Lung (tissue), 12 donors: Measurements from ENCODE around the gene GNAO1. TPM values are rescaled to one million over a fixed set of nuclear protein-coding genes. Genes with fewer than 3 reads are reported as not detected.

Source experiments
- ATAC-seq: fragments of 200-7000 bp; cut with Tn5 transposase; one replicate; pipeline ENCODE4 v1.9.1; 2020; ENCODE audit warnings: moderate number of reproducible peaks; ENCODE audit not compliant: insufficient read depth, low FRiP score
- DNase-seq, 3 donors: peaks; one replicate each; pipeline ENCODE4 v3.0.0-alpha.2; 2013 to 2017
- H3K27ac ChIP-seq, 2 donors: one replicate each; pipeline ENCODE4 v1.5.1; 2013; ENCODE audit warnings: mild to moderate bottlenecking in 2 of 2, moderate library complexity in 2 of 2, control low read depth in 1 of 2, inconsistent platforms in 1 of 2, low read depth in 1 of 2, low read length in 1 of 2
- H3K27me3 ChIP-seq, 3 donors: one replicate each; pipeline ENCODE4 v1.5.1; 2013; ENCODE audit warnings: low read length in 2 of 3; ENCODE audit not compliant: control insufficient read depth in 3 of 3, insufficient read depth in 3 of 3
- H3K36me3 ChIP-seq, 4 donors: one replicate each; pipeline ENCODE4 v1.5.1; 2013; ENCODE audit warnings: low read length in 4 of 4, mild to moderate bottlenecking in 1 of 4, moderate library complexity in 1 of 4; ENCODE audit not compliant: control insufficient read depth in 4 of 4, insufficient read depth in 4 of 4
- H3K4me1 ChIP-seq, 5 donors: one replicate each; pipeline ENCODE4 v1.5.1; 2013; ENCODE audit warnings: low read length in 5 of 5, mild to moderate bottlenecking in 2 of 5, moderate library complexity in 1 of 5; ENCODE audit not compliant: control insufficient read depth in 5 of 5, insufficient read depth in 5 of 5
- H3K4me3 ChIP-seq: one replicate; pipeline ENCODE4 v1.5.1; 2013; ENCODE audit warnings: mild to moderate bottlenecking, control low read depth, moderate library complexity
- H3K9ac ChIP-seq, 2 donors: one replicate each; pipeline ENCODE4 v1.5.1; 2013; ENCODE audit warnings: low read length in 2 of 2, control low read depth in 1 of 2; ENCODE audit not compliant: insufficient read depth in 1 of 2
- H3K9me3 ChIP-seq, 4 donors: one replicate each; pipeline ENCODE4 v1.5.1; 2013; ENCODE audit warnings: low read length in 3 of 4, mild to moderate bottlenecking in 1 of 4, moderate library complexity in 1 of 4; ENCODE audit not compliant: control insufficient read depth in 4 of 4, insufficient read depth in 3 of 4
- WGBS, 2 donors: extraction: QIAGEN DNeasy Blood & Tissue Kit; methylation state at CpG; one replicate each; pipeline ENCODE4 v1.1.7; 2013; 5-methylcytosine and 5-hydroxymethylcytosine counted together
- polyA plus RNA-seq, 2 donors: library from polyadenylated mRNA; stranded (reverse); fragments of 200-250 nt; gene quantifications; one replicate each; pipeline ENCODE4 v1.2.1, GENCODE V29; 2013
- total RNA-seq, 2 donors: library from RNA; depleted of rRNA in 1 of 2; stranded (reverse); fragments of >200 nt in 1 of 2; gene quantifications; one replicate each; pipeline ENCODE4 v1.2.1, GENCODE V29; 2014 to 2021
- TF ChIP-seq, protein P1 (sequence below): IDR thresholded peaks from 2 replicates; pipeline ENCODE4 v1.5.1; 2012; ENCODE audit warnings: mild to moderate bottlenecking; ENCODE audit errors: control extremely low read depth, extremely low read depth
- donor health status: control.
- donor health status: control.
- donor health status: Bipolar disorder and iron deficiency.
- donor health status: healthy.
- donor health status: DM: yes; HTN: yes; CAD: no.

Gene GNAO1
- total and polyA plus RNA-seq, 4 donors: 0.33 to 5.2 (median 0.76) TPM

DNA sequence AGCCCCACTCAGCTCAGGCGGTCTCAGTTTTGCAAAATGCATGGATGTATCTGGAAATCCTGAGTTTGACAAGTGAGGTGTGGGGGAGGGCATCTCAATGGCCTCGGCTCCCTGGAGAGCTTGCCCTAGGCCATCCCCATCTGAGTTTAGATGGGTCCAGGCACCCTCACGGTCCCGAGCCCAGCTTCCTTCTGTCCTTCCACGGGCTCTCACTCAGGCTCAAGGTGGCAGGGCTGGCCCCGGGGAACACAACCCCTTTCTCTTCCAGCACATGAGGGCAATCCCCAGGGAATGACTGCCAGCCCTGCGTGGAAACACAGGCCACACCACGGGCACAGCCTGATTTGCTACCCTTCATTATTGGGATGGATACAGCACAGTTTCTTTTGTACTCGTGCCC, 175.7 kb downstream of the GNAO1 start:
- no peak overlapping the region for H3K27ac ChIP-seq
- H3K9me3 ChIP-seq: no peaks in the 10 kb centered on the region
- H3K27me3 ChIP-seq: no peaks in the 10 kb centered on the region
- ATAC-seq (no peak), DNase-seq (no peak)
- H3K9ac ChIP-seq: no peak overlapping the region
- 97 to 98% methylated on average over 9 of the region's 9 CpGs for WGBS, 2 donors
- H3K4me1 ChIP-seq: peaks cover 2 to 22% (median 10%) of the 10 kb centered on the region in 5 donors
- TF ChIP-seq, protein P1, sequence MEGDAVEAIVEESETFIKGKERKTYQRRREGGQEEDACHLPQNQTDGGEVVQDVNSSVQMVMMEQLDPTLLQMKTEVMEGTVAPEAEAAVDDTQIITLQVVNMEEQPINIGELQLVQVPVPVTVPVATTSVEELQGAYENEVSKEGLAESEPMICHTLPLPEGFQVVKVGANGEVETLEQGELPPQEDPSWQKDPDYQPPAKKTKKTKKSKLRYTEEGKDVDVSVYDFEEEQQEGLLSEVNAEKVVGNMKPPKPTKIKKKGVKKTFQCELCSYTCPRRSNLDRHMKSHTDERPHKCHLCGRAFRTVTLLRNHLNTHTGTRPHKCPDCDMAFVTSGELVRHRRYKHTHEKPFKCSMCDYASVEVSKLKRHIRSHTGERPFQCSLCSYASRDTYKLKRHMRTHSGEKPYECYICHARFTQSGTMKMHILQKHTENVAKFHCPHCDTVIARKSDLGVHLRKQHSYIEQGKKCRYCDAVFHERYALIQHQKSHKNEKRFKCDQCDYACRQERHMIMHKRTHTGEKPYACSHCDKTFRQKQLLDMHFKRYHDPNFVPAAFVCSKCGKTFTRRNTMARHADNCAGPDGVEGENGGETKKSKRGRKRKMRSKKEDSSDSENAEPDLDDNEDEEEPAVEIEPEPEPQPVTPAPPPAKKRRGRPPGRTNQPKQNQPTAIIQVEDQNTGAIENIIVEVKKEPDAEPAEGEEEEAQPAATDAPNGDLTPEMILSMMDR: no peak
- H3K4me3 ChIP-seq: no peak overlapping the region
- H3K36me3 ChIP-seq: peaks cover 21 to 44% (median 32%) of the 10 kb centered on the region in 4 donors

DNA sequence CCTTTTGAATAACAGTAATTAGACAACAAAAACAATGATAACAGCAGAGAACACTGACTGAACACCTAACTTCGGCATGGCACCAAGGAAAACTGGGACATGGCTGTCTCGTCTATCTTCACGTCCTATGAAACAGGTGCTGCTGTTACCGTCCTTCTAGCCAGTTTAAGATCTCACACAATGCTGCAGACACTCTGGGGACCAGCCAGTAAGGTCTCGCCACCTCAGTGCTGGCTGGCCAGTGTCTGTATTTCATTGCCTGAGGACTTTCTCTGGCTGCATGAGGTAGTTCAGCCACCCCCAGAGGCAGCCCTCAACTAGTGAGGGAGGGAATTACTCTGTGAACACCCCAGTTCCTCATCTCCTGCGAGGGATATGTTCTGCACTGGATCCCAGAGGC, 176.5 kb downstream of the GNAO1 start:
- H3K9ac ChIP-seq: no peak overlapping the region
- no peak overlapping the region for H3K27ac ChIP-seq
- H3K4me1 ChIP-seq: peaks cover 2 to 28% (median 12%) of the 10 kb centered on the region in 5 donors
- no peak for ATAC-seq
- no peak overlapping the region for H3K4me3 ChIP-seq
- no peak for DNase-seq
- TF ChIP-seq, protein P1: no peak
- 94 to 97% methylated on average over 6 of the region's 6 CpGs for WGBS, 2 donors
- no peaks in the 10 kb centered on the region for H3K9me3 ChIP-seq
- H3K36me3 ChIP-seq: peaks cover 14 to 36% (median 29%) of the 10 kb centered on the region in 4 donors
- no peaks in the 10 kb centered on the region for H3K27me3 ChIP-seq

DNA sequence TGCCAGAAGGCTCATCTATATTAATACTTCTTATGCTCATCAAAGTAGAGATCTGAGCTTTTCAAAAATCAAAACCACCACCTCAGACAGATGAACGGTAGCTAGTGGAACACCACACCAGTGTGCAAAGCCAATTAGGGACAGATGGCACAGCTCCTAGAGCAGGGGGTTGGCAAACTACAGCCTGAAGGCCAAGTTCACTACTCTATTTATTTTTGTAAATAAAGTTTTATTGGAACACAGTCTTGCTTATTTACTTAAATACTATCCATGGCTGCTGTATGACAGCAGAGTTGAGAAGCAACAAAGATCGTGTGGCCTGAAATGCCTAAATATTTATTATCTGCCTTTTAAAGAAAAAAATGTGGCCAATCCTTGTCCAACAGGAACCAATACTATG, 177.3 kb downstream of the GNAO1 start:
- Histone ChIP-seq H3K9me3 (no peaks in the 10 kb centered on the region), H3K4me3 (no peak overlapping the region), H3K27me3 (no peaks in the 10 kb centered on the region), H3K9ac (no peak overlapping the region), H3K27ac (no peak overlapping the region), H3K4me1 (peaks cover 2 to 32% (median 12%) of the 10 kb centered on the region in 5 donors), H3K36me3 (peaks cover 14 to 33% (median 28%) of the 10 kb centered on the region in 4 donors)
- TF ChIP-seq, protein P1: no peak
- DNase-seq: no peak
- 97 to 98% methylated on average over 2 of the region's 2 CpGs for WGBS, 2 donors
- no peak for ATAC-seq

DNA sequence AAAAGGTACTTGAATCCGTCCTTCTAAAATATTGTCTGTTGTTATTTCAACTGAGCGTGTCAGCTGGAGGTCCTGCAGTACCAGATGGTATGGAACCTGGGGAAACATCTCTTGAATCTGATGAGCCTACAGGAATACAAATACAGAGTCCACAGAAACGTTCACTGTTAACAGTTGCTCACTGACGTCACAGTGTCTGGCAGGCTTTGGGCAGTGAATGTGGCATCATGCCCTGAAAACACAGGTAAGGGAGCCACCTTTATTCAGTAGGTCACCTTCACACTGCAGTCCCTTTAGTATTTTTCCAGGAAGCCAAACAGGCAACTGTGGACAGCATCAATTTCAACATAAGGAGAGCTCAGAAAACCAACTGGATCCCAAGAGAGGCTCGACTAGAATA, 177.9 kb downstream of the GNAO1 start:
- H3K4me1 ChIP-seq: peaks cover 2 to 32% (median 12%) of the 10 kb centered on the region in 5 donors
- ATAC-seq (no peak), DNase-seq (no peak)
- H3K27ac ChIP-seq: no peak overlapping the region
- WGBS, 2 donors: 96 to 97% methylated on average over 5 of the region's 5 CpGs
- H3K27me3 ChIP-seq: no peaks in the 10 kb centered on the region
- peaks cover 7 to 28% (median 26%) of the 10 kb centered on the region in 4 donors for H3K36me3 ChIP-seq
- H3K4me3 ChIP-seq: no peak overlapping the region
- no peak overlapping the region for H3K9ac ChIP-seq
- TF ChIP-seq, protein P1: no peak
- H3K9me3 ChIP-seq: no peaks in the 10 kb centered on the region
